ENCODE results near the gene HIVEP3. TPM values are rescaled to one million over a fixed set of nuclear protein-coding genes. Genes with fewer than 3 reads are reported as not detected.

HIVEP3 gene
- total and polyA plus RNA-seq, 2 of the 13 experiments (the other 11 are each of a cell fraction or from before 2014, with no cell fraction given), result 0.05 TPM; not detected in 1

DNA sequence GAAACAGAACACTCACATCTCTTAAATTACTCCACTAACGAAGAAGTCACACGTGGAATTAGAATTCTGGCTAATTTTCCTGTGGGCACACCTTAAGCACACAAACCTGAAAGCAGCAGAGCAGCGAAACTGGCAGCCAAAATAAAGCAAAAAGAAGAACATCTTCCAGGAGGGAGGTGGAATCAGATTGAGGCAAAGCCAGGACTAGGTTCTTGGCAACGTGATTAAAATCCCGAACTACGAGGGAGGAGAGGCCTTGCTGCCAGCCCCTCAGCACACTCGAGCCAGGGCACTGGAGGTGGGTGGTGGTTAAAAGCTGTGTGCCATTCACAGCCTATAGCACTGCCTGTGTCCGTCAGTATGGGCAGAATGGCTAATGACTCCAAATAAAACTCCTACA, 58.0 kb downstream of the HIVEP3 start:
- intact Hi-C loops (cut with micrococcal nuclease; ENCODE audit: unreplicated experiment) (no loop called here), in situ Hi-C loops (cut with HindIII; ENCODE audit: extremely low pct_ligation_motif_present, low pct_unique_long_range_greater_than_20kb) (no loop called here)
- WGBS (ENCODE audit: low lambda C conversion rate), result 4% methylated on average over 8 of the region's 8 CpGs
- DNase-seq (ENCODE audit: low spot score) (no peak), ATAC-seq (no peak), FAIRE-seq (no peak)
- H3K4me1 ChIP-seq (ENCODE audit: insufficient read depth, low read length), result no peaks in the 10 kb centered on the region
- ChIA-PET CTCF (ENCODE audit: low intra/inter-chr PET ratio, low total read pairs) (no interaction called here), POLR2A (no interaction called here)
- H3K27ac ChIP-seq (ENCODE audit: extremely low read length, insufficient read depth, low read length), result no peak overlapping the region
- BruUV-seq (replicated peaks), result no TSS peak
- H3K79me2 ChIP-seq (ENCODE audit: insufficient read depth, low read length), result no peaks in the 10 kb centered on the region
- no peaks in the 10 kb centered on the region for H3K36me3 ChIP-seq (replicated peaks in 1 of 2; ENCODE audit: control insufficient read depth in 1 of 2, insufficient read depth in 2 of 2, low read length in 2 of 2)
- H3K27me3 ChIP-seq (ENCODE audit: control insufficient read depth in 1 of 2, insufficient read depth in 2 of 2, low read length in 2 of 2), result peaks cover 0 to 5% of the 10 kb centered on the region in 2 experiments; a peak in 2 of 5 replicates
- H3K9me3 ChIP-seq (ENCODE audit: low read length), result no peaks in the 10 kb centered on the region
- H2AFZ ChIP-seq (ENCODE audit: low read length), result no peak overlapping the region
- TF ChIP-seq SIN3B (IDR thresholded peaks at IDR 0.05; ENCODE audit: low read length), result no peak
- TF ChIP-seq, protein P1, sequence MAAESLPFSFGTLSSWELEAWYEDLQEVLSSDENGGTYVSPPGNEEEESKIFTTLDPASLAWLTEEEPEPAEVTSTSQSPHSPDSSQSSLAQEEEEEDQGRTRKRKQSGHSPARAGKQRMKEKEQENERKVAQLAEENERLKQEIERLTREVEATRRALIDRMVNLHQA (CRISPR knock-in tag; IDR thresholded peaks at IDR 0.05), result no peak
- TF ChIP-seq IRX3 (CRISPR knock-in tag; IDR thresholded peaks at IDR 0.05; ENCODE audit: borderline replicate concordance, low read depth), result no peak
- no peak for TF ChIP-seq CREM (IDR thresholded peaks at IDR 0.05)
- TF ChIP-seq CREM (CRISPR knock-in tag; IDR thresholded peaks at IDR 0.05), result no peak
- no peak for TF ChIP-seq BCLAF1 (IDR thresholded peaks at IDR 0.05)
- TF ChIP-seq FOXA1 (IDR thresholded peaks at IDR 0.05), result no peak
- TF ChIP-seq FOXA1 (CRISPR knock-in tag; IDR thresholded peaks at IDR 0.05), result no peak
- TF ChIP-seq ZNF431 (CRISPR knock-in tag; IDR thresholded peaks at IDR 0.05; ENCODE audit: borderline replicate concordance, low read depth), result no peak
- TF ChIP-seq EHMT2 (IDR thresholded peaks at IDR 0.05; ENCODE audit: borderline replicate concordance, low read depth, low read length), result no peak
- TF ChIP-seq, protein P2, sequence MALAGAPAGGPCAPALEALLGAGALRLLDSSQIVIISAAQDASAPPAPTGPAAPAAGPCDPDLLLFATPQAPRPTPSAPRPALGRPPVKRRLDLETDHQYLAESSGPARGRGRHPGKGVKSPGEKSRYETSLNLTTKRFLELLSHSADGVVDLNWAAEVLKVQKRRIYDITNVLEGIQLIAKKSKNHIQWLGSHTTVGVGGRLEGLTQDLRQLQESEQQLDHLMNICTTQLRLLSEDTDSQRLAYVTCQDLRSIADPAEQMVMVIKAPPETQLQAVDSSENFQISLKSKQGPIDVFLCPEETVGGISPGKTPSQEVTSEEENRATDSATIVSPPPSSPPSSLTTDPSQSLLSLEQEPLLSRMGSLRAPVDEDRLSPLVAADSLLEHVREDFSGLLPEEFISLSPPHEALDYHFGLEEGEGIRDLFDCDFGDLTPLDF (CRISPR knock-in tag; IDR thresholded peaks at IDR 0.05), result no peak
- no peak for TF ChIP-seq CEBPG (CRISPR knock-in tag; IDR thresholded peaks at IDR 0.05)
- TF ChIP-seq ZNF616 (CRISPR knock-in tag; IDR thresholded peaks at IDR 0.05; ENCODE audit: low read depth), result no peak
- no peak for TF ChIP-seq MEIS2 (CRISPR knock-in tag; IDR thresholded peaks at IDR 0.05)
- TF ChIP-seq ZNF7 (CRISPR knock-in tag; IDR thresholded peaks at IDR 0.05), result no peak
- no peak for TF ChIP-seq FOXP4 (CRISPR knock-in tag; IDR thresholded peaks at IDR 0.05)
- TF ChIP-seq ZNF564 (CRISPR knock-in tag; IDR thresholded peaks at IDR 0.05), result no peak
- no peak for TF ChIP-seq ZNF326 (CRISPR knock-in tag; IDR thresholded peaks at IDR 0.05; ENCODE audit: borderline replicate concordance)
- H4K20me1 ChIP-seq (ENCODE audit: insufficient read depth, low read length), result no peaks in the 10 kb centered on the region
- no peak overlapping the region for H3K4me2 ChIP-seq (ENCODE audit: low read depth, low read length)
- no peak overlapping the region for H3K4me3 ChIP-seq (replicated peaks in 1 of 3; ENCODE audit: insufficient read depth in 1 of 3, low read depth in 2 of 3, low read length in 3 of 3)
- H3K9ac ChIP-seq (ENCODE audit: insufficient read depth, low read depth, low read length), result no peak overlapping the region

Measured in HepG2 (cell line).